Measurements from ENCODE around the gene VWA5B1.

Gene VWA5B1

GRCh38 chr1:20322081-20322824, 31.6 kb downstream of the VWA5B1 start:
- DNase-seq (ENCODE audit: low read depth in 3 of 3), result no peak

GRCh38 chr1:20322825-20323612, 32.3 kb downstream of the VWA5B1 start:
- peak in 1 of 3 experiments; percentile 8 for DNase-seq (ENCODE audit: low read depth in 3 of 3)

- no peak for DNase-seq (ENCODE audit: low read depth in 3 of 3)
Measured at GRCh38 chr1:20323613-20323920, 32.9 kb downstream of the VWA5B1 start.

GRCh38 chr1:20324704-20325406, 34.2 kb downstream of the VWA5B1 start:
- no peak for DNase-seq (ENCODE audit: low read depth in 3 of 3)

- DNase-seq (ENCODE audit: low read depth in 3 of 3), result no peak
Measured at GRCh38 chr1:20325407-20325843, 34.8 kb downstream of the VWA5B1 start.

- DNase-seq (ENCODE audit: low read depth in 3 of 3), result no peak
Measured at GRCh38 chr1:20325844-20326420, 35.3 kb downstream of the VWA5B1 start.

- no peak for DNase-seq (ENCODE audit: low read depth in 3 of 3)
Measured at GRCh38 chr1:20327467-20327866, 36.8 kb downstream of the VWA5B1 start.

- DNase-seq (ENCODE audit: low read depth in 3 of 3), result no peak
Measured at GRCh38 chr1:20328201-20328600, 37.5 kb downstream of the VWA5B1 start.

- DNase-seq (ENCODE audit: low read depth in 3 of 3), result no peak
Measured at GRCh38 chr1:20329793-20330542, 39.3 kb downstream of the VWA5B1 start.

- DNase-seq (ENCODE audit: low read depth in 3 of 3), result no peak
Measured at GRCh38 chr1:20334103-20334502, 43.4 kb downstream of the VWA5B1 start.

GRCh38 chr1:20336105-20336605, 45.5 kb downstream of the VWA5B1 start:
- DNase-seq (ENCODE audit: low read depth in 3 of 3), result no peak

- DNase-seq (ENCODE audit: low read depth in 3 of 3), result no peak
Measured at GRCh38 chr1:20337581-20337980, 46.9 kb downstream of the VWA5B1 start.

GRCh38 chr1:20339811-20340457, 49.3 kb downstream of the VWA5B1 start:
- DNase-seq (ENCODE audit: low read depth in 3 of 3), result no peak

- DNase-seq (ENCODE audit: low read depth in 3 of 3), result no peak
Measured at GRCh38 chr1:20342294-20343148, 51.8 kb downstream of the VWA5B1 start.

- DNase-seq (ENCODE audit: low read depth in 3 of 3), result peak in 1 of 3 experiments; percentile 31
Measured at GRCh38 chr1:20343149-20343937, 52.7 kb downstream of the VWA5B1 start.

- no peak for DNase-seq (ENCODE audit: low read depth in 3 of 3)
Measured at GRCh38 chr1:20343938-20344302, 53.2 kb downstream of the VWA5B1 start.

- DNase-seq (ENCODE audit: low read depth in 3 of 3), result no peak
Measured at GRCh38 chr1:20344738-20345137, 54.1 kb downstream of the VWA5B1 start.

GRCh38 chr1:20345419-20345818, 54.7 kb downstream of the VWA5B1 start:
- DNase-seq (ENCODE audit: low read depth in 3 of 3), result no peak

GRCh38 chr1:20346433-20346832, 55.8 kb downstream of the VWA5B1 start:
- no peak for DNase-seq (ENCODE audit: low read depth in 3 of 3)

Measured in stimulated activated CD4-positive, alpha-beta T cell treated with anti-CD3 and anti-CD28 coated beads, TNF-alpha, amount 100 ng/mL, for 4 hours (primary cell).